T-helper 2 cell treated with Interferon-gamma antibody and Interleukin-4, amounts not matched to agents 5 μg/mL and 100 μg/mL, for 36 hours (primary cell): ENCODE measurements around the gene GNAQ.
A peak's percentile ranks its signal among the peaks of the same experiment; 100 is the strongest.

Source experiments
- DNase-seq: peaks from one replicate; pipeline ENCODE4 v3.0.0; 2021; ENCODE audit warnings: low spot score
- H3K27ac Mint-ChIP-seq: one replicate; pipeline ENCODE4 v1.8.0; 2021; ENCODE audit warnings: mild to moderate bottlenecking, mixed read lengths
- H3K27me3 Mint-ChIP-seq: one replicate; pipeline ENCODE4 v1.8.0; 2021; ENCODE audit warnings: low read depth, mixed read lengths
- H3K36me3 Mint-ChIP-seq: one replicate; pipeline ENCODE4 v1.8.0; 2021; ENCODE audit warnings: low read depth, mixed read lengths
- H3K4me1 Mint-ChIP-seq: one replicate; pipeline ENCODE4 v1.8.0; 2021; ENCODE audit warnings: low read depth, mixed read lengths
- H3K4me3 Mint-ChIP-seq: one replicate; pipeline ENCODE4 v1.8.0; 2022; ENCODE audit warnings: mild to moderate bottlenecking, moderate library complexity, mixed read lengths
- H3K9me3 Mint-ChIP-seq: one replicate; pipeline ENCODE4 v1.8.0; 2021; ENCODE audit warnings: mixed read lengths

Gene GNAQ

GRCh38 chr9:77807846-77808750 is 223.5 kb downstream of the GNAQ start:
- Mint-ChIP-seq H3K9me3 (no peaks in the 10 kb centered on the region), H3K4me1 (peaks cover 44% of the 10 kb centered on the region), H3K4me3 (peak overlapping the region; percentile 44), H3K27ac (peak overlapping the region; percentile 82), H3K27me3 (no peaks in the 10 kb centered on the region), H3K36me3 (peaks cover 42% of the 10 kb centered on the region)
- no peak for DNase-seq

- Mint-ChIP-seq H3K36me3 (peaks cover 45% of the 10 kb centered on the region), H3K9me3 (no peaks in the 10 kb centered on the region), H3K4me3 (no peak overlapping the region), H3K4me1 (peaks cover 44% of the 10 kb centered on the region), H3K27ac (peak overlapping the region; percentile 14), H3K27me3 (no peaks in the 10 kb centered on the region)
- no peak for DNase-seq
Measured at GRCh38 chr9:77807281-77807683, 224.3 kb downstream of the GNAQ start.

- Mint-ChIP-seq H3K27me3 (no peaks in the 10 kb centered on the region), H3K9me3 (no peaks in the 10 kb centered on the region), H3K36me3 (peaks cover 45% of the 10 kb centered on the region), H3K4me1 (peaks cover 44% of the 10 kb centered on the region), H3K27ac (peak overlapping the region; percentile 4), H3K4me3 (no peak overlapping the region)
- DNase-seq, result no peak
Measured at GRCh38 chr9:77806741-77807140, 224.9 kb downstream of the GNAQ start.

- Mint-ChIP-seq H3K4me1 (peaks cover 52% of the 10 kb centered on the region), H3K9me3 (no peaks in the 10 kb centered on the region), H3K4me3 (no peak overlapping the region), H3K27me3 (no peaks in the 10 kb centered on the region), H3K36me3 (peaks cover 44% of the 10 kb centered on the region), H3K27ac (no peak overlapping the region)
- DNase-seq, result no peak
Measured at GRCh38 chr9:77805810-77806209, 225.8 kb downstream of the GNAQ start.

- no peak for DNase-seq
- Mint-ChIP-seq H3K4me1 (peaks cover 42% of the 10 kb centered on the region), H3K27me3 (no peaks in the 10 kb centered on the region), H3K27ac (no peak overlapping the region), H3K4me3 (no peak overlapping the region), H3K9me3 (no peaks in the 10 kb centered on the region), H3K36me3 (peaks cover 29% of the 10 kb centered on the region)
Measured at GRCh38 chr9:77803423-77803822, 228.2 kb downstream of the GNAQ start.

- H3K4me3 Mint-ChIP-seq, result no peak overlapping the region
- H3K27me3 Mint-ChIP-seq, result no peaks in the 10 kb centered on the region
- H3K27ac Mint-ChIP-seq, result no peak overlapping the region
- peaks cover 27% of the 10 kb centered on the region for H3K36me3 Mint-ChIP-seq
- H3K9me3 Mint-ChIP-seq, result no peaks in the 10 kb centered on the region
- H3K4me1 Mint-ChIP-seq, result peaks cover 35% of the 10 kb centered on the region
- no peak for DNase-seq
Measured at GRCh38 chr9:77802515-77803293, 228.9 kb downstream of the GNAQ start.

GRCh38 chr9:77802064-77802463 is 229.5 kb downstream of the GNAQ start:
- H3K27ac Mint-ChIP-seq, result no peak overlapping the region
- DNase-seq, result no peak
- peaks cover 26% of the 10 kb centered on the region for H3K36me3 Mint-ChIP-seq
- no peaks in the 10 kb centered on the region for H3K9me3 Mint-ChIP-seq
- H3K4me3 Mint-ChIP-seq, result no peak overlapping the region
- peaks cover 32% of the 10 kb centered on the region for H3K4me1 Mint-ChIP-seq
- H3K27me3 Mint-ChIP-seq, result no peaks in the 10 kb centered on the region

- no peak overlapping the region for H3K4me3 Mint-ChIP-seq
- H3K27ac Mint-ChIP-seq, result no peak overlapping the region
- peaks cover 22% of the 10 kb centered on the region for H3K4me1 Mint-ChIP-seq
- no peaks in the 10 kb centered on the region for H3K9me3 Mint-ChIP-seq
- DNase-seq, result peak; percentile 15
- no peaks in the 10 kb centered on the region for H3K27me3 Mint-ChIP-seq
- peaks cover 24% of the 10 kb centered on the region for H3K36me3 Mint-ChIP-seq
Measured at GRCh38 chr9:77800924-77801551, 230.6 kb downstream of the GNAQ start.

- H3K9me3 Mint-ChIP-seq, result no peaks in the 10 kb centered on the region
- H3K27ac Mint-ChIP-seq, result no peak overlapping the region
- H3K27me3 Mint-ChIP-seq, result no peaks in the 10 kb centered on the region
- DNase-seq, result no peak
- peaks cover 23% of the 10 kb centered on the region for H3K4me1 Mint-ChIP-seq
- peaks cover 28% of the 10 kb centered on the region for H3K36me3 Mint-ChIP-seq
- H3K4me3 Mint-ChIP-seq, result no peak overlapping the region
Measured at GRCh38 chr9:77798140-77798539, 233.5 kb downstream of the GNAQ start.

GRCh38 chr9:77794985-77795384 is 236.6 kb downstream of the GNAQ start:
- Mint-ChIP-seq H3K4me3 (no peak overlapping the region), H3K27ac (no peak overlapping the region), H3K36me3 (peaks cover 37% of the 10 kb centered on the region), H3K27me3 (no peaks in the 10 kb centered on the region), H3K4me1 (peaks cover 12% of the 10 kb centered on the region), H3K9me3 (no peaks in the 10 kb centered on the region)
- no peak for DNase-seq

- no peaks in the 10 kb centered on the region for H3K9me3 Mint-ChIP-seq
- peaks cover 14% of the 10 kb centered on the region for H3K4me1 Mint-ChIP-seq
- DNase-seq, result no peak
- no peak overlapping the region for H3K4me3 Mint-ChIP-seq
- no peaks in the 10 kb centered on the region for H3K27me3 Mint-ChIP-seq
- no peak overlapping the region for H3K27ac Mint-ChIP-seq
- peaks cover 39% of the 10 kb centered on the region for H3K36me3 Mint-ChIP-seq
Measured at GRCh38 chr9:77793849-77794248, 237.8 kb downstream of the GNAQ start.

- H3K27ac Mint-ChIP-seq, result no peak overlapping the region
- H3K27me3 Mint-ChIP-seq, result no peaks in the 10 kb centered on the region
- H3K4me1 Mint-ChIP-seq, result peaks cover 16% of the 10 kb centered on the region
- DNase-seq, result no peak
- no peaks in the 10 kb centered on the region for H3K9me3 Mint-ChIP-seq
- no peak overlapping the region for H3K4me3 Mint-ChIP-seq
- H3K36me3 Mint-ChIP-seq, result peaks cover 33% of the 10 kb centered on the region
Measured at GRCh38 chr9:77789891-77790290, 241.7 kb downstream of the GNAQ start.

- no peak for DNase-seq
- Mint-ChIP-seq H3K36me3 (peaks cover 35% of the 10 kb centered on the region), H3K9me3 (no peaks in the 10 kb centered on the region), H3K27ac (no peak overlapping the region), H3K4me3 (no peak overlapping the region), H3K27me3 (no peaks in the 10 kb centered on the region), H3K4me1 (peaks cover 22% of the 10 kb centered on the region)
Measured at GRCh38 chr9:77785341-77785740, 246.3 kb downstream of the GNAQ start.

- peaks cover 36% of the 10 kb centered on the region for H3K4me1 Mint-ChIP-seq
- no peaks in the 10 kb centered on the region for H3K9me3 Mint-ChIP-seq
- H3K36me3 Mint-ChIP-seq, result peaks cover 46% of the 10 kb centered on the region
- no peaks in the 10 kb centered on the region for H3K27me3 Mint-ChIP-seq
- DNase-seq, result no peak
- no peak overlapping the region for H3K4me3 Mint-ChIP-seq
- H3K27ac Mint-ChIP-seq, result no peak overlapping the region
Measured at GRCh38 chr9:77783518-77783917, 248.1 kb downstream of the GNAQ start.
